Stimulated activated CD4-positive, alpha-beta T cell treated with anti-CD3 and anti-CD28 coated beads, Interleukin-4, amount 100 ng/mL, for 4 hours (primary cell): ENCODE results near the gene RFXANK.
"Not testable (repeated sequence)": the region's sequence is repeated elsewhere in the genome, so short reads cannot be mapped to it uniquely, and the experiment has no call there.

Experiments used
- DNase-seq, 2 experiments: peaks; one replicate each; pipeline ENCODE4 v3.0.0-alpha.2; 2020

RFXANK gene

DNA sequence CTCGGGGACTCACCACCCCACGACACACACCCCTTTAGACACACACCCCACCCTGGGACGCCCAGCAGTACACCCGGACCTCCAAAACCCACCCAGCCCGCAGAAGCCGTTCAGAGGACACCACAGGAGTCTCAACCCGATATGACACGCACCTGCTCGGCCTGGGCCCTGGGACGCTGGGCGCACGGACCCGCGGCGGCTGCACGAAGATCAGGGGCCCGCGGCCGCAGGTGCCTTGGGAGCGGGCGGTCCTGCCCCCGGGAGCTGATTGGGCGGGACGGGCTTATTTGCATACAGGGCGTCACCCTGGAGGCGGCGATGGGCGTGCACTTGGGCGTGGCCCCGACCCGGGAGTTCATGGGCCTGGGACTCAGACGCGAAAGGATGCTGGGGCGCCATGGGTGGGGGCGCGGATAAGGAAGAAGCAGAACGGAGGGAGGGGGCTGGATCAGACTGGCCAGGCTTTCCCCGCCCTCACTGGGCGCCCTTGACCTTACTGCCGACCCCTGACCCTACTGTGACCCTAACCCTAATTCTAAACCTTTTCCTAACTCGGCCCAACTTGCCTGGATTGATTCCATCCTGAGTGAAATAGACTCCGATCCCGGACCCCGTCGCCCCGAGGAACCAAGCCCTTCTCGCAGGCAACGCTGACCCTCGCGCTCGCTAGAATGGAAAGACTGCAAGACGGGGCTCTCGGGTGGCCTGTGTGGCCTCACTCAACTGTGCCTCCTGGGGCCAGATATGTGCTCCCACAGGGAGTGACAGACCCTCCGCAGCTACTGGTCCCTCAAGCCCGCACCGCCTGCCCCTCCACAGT, 21.8 kb upstream of the RFXANK start, which contains the start of gene MEF2B:
Gene MEF2B, minus strand, starts transcription at position 211 of the 820 bp plus-strand sequence. CDS start 19,528 bp downstream, outside the sequence.
- peak; percentile 74 to 75 for DNase-seq

DNA sequence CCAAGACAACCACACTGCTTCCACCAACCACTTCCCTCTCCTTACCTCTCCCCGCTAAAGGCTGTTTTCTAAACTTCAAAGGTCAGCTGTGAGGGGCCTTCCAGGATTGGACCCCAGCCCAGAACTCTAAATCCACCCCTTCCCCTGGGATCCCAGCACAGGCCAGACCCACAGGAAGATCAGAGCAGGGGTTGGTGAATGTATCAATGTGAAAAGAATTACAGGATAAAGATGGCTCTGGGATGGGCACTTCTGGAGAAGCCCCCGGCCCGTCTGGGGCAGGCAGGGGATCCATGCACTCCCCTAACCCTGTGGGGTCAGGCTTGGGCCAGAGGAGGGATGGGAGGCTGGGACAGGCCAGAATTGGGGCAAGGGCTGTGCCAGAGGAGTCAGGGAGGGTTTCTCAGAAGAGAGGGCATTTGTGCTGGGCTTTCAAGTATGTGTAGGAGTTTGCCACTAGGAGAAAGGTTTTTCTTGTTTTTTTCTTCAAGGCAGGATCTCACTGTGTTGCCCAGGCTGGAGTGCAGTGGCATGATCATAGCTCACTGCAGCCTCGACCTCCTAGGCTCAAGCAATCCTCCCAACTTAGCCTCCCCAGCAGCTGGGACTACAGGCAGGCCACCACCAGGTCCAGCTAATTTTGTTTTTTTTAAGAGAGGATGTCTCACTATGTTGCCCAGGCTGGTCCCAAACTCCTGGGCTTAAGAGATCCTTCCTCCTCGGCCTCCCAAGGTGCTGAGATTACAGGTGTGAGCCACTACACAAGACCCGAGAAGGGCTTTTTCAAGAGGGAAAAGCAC, 21.0 kb upstream of the RFXANK start:
- DNase-seq: no peak

- DNase-seq: no peak
Measured at GRCh38 chr19:19171821-19172532, 20.1 kb upstream of the RFXANK start.

- DNase-seq: not testable (repeated sequence)
Measured at GRCh38 chr19:19173243-19173642, 18.8 kb upstream of the RFXANK start.

DNA sequence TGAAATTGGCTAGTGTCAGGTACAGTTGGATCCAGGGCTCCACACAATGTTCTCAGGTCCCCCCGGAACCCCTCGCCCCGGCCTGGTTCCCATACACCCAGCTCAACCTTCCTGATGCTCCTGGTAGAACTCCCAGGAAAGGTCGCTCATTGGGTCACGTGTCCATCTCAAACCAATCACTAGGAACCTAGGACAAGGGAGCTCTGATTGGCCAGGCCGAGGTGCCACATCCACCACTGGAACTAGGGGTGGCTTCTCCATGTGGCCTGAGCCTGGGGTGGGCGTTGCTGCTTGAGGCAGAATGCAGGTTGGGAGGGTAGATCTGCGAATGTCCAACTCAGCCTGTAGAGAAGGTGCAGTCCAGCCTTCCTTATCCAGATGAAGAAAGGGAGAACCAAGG, 15.1 kb upstream of the RFXANK start:
- DNase-seq: no peak

GRCh38 chr19:19179548-19180441, 12.3 kb upstream of the RFXANK start:
- DNase-seq: no peak

DNA sequence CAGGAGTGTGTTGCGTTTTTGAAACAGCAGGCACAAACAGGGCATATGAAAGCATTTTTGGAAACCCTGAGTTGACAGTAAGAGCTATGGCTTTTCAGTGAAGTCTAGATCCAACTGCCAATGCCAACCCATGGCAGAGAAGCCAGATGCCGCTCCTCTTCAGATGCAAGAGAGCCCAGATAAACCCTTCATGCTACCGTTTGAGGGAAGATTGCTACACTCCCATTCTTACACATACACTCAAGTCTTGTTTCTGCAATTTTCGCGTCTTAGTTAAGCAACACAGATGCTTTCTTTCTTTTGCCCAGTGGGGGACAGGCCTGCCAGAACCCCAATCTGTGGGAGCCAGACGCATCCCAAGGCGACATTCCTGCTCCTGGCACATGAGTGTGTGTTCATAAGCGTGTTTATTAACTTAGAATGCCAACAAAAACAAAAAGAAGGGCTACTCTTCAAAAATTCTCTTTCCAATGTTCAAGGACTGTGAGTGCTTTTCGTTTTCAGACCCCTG, 10.5 kb upstream of the RFXANK start:
- DNase-seq: no peak

GRCh38 chr19:19185853-19186740, 6.0 kb upstream of the RFXANK start:
- peak; percentile 43 to 59 for DNase-seq

DNA sequence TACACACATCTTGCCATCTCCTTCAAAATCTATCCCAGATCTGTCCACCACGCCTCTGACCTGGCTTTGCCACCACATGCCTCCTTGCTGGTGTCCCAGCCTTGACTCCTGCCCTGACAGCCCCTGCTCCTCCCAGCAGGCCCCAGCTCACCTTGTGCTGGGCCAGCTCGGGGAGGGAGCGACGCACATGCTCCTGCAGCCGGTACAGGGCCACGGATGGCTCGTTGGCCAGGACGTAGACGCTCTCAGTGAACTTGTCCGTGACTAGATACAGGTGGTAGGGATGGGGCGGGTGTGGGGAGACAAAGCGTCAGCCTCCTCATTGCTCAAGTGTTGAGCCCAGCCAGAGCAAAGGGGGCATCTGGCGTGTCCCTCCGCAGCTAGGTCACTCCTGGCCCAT, 5.3 kb upstream of the RFXANK start:
- DNase-seq: no peak

GRCh38 chr19:19191768-19192077, 335 bp upstream of the RFXANK start:
- DNase-seq: no peak

DNA sequence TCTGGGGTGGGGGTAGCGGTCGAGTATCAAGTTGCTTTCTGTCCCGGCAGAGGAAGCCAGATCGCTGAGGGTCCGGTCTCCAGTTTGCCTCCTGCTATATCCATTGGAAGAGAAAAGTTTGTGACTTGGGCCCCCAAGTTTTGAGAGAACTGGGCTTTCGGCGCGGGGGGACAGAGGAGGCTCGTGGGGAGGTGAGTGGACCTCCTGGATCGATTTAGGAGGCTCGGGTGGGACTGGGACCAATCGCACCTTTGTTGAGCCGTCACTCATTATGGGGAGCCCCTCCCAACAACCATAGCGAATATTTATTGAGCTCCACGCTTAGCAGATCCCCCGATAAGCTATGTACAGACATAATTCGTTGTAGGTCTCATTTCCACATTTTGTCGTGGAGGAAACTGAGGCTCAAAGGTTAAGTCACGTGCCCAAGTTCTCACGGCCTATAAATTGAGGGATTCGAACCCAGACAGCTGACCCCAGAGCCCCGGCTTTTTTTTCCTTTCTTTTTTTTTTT, 909 bp downstream of the RFXANK start:
- no peak for DNase-seq

DNA sequence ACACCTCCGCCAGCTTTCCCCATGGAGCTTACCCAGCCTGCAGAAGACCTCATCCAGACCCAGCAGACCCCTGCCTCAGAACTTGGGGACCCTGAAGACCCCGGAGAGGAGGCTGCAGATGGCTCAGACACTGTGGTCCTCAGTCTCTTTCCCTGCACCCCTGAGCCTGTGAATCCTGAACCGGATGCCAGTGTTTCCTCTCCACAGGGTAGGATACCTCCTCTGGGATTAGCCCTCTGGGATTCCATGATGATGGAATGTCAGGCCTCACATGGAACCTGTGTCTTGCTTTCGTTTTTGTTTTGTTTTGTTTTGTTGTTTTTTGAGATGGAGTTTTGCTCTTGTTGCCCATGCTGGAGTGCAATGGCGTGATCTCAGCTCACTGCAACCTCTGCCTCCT, 1.9 kb downstream of the RFXANK start:
- DNase-seq: no peak

DNA sequence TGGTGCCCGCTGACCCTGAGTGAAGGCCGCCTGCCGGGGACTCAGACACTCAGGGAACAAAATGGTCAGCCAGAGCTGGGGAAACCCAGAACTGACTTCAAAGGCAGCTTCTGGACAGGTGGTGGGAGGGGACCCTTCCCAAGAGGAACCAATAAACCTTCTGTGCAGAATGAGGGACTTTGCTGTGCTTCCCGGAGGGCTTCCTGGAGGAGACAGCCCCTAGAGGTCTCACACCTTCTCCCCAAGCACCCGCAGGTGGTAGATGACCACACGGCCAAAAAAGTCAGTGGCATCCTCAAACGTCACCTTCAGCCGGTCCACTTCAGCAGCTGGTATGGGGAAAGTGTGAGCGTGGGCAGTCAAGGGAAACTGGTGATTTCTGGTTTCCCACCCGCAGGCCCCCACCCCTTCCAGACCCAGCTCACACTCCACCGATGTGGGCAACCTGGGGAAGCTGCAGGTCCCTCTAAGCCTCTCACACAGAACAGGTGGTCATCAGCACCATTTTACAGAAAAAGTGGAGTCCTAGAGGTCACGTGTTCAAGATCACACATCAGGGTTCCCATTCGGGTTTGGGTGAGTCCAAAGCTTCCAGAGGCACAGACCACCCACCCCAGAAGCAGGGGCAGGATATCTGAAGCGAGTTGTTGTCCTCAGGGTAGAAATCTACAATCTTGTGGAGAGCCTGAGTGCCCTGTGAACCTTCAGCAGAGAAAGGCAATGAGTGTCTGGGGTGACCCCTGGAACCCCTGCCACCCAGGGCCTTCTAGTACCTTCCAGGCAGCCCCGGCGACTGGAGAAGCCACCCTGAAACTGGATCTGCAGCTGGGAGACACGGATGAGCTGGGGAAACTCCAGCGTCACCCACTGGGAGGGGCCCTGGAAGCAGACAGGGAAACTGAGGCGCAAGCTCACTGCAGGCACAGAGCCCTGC, 9.9 kb downstream of the RFXANK start:
- DNase-seq: no peak

DNA sequence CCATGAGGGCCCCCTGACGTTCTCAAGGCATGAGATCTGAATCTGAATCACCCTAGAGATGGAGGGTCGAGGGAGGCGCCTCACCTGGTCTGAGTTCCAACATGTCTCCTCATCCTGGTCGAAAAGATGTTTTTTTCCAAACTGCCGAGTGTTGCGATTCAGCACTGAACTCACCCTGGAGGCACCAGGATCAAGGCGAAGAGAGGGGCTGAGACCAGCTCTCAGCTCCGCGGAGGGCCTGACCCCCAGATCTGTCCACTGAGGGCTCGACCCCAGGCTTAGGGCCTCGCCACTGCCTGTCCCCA, 10.6 kb downstream of the RFXANK start:
- no peak for DNase-seq

GRCh38 chr19:19203012-19203856, 11.2 kb downstream of the RFXANK start, which contains the start of gene NR2C2AP:
Gene NR2C2AP, minus strand, starts transcription at chr19:19203414. Its CDS starts 354 bp downstream, at chr19:19203060.
- peak; percentile 92 to 94 for DNase-seq

GRCh38 chr19:19204181-19204580, 12.1 kb downstream of the RFXANK start:
- DNase-seq: no peak

- no peak for DNase-seq
Measured at GRCh38 chr19:19205416-19206410, 13.7 kb downstream of the RFXANK start.

DNA sequence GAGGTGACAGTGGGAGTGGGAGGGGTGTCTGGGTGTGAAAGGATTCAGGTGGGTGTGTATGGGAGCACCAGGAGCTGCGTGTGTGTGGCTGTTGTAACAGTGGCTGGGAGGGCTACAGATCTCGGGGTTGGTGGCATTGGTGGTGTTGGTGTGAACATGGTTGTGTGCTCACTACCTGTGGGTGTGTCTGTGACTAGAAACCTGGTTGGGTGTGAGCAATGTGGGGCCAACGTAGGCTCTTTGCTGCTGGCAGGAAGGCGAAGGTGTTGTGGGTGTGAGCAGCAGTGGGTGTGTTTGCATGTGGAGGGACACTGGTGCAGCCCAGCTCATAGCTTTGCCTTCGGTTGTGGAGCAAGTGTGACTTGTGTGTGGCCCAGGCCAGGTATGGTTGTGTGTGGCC, 14.9 kb downstream of the RFXANK start:
- DNase-seq: no peak
